H9 (cell line): ENCODE data around the gene ITPRID2. TPM values are rescaled to one million over a fixed set of nuclear protein-coding genes. Genes with fewer than 3 reads are reported as not detected.

Source experiments
- DNase-seq: peaks from one replicate; pipeline ENCODE4 v3.0.0-alpha.2; 2017
- H2AFZ ChIP-seq: one replicate; pipeline ENCODE4 v1.6.1; 2013; ENCODE audit warnings: mild to moderate bottlenecking, low read length, control low read depth, moderate library complexity
- H2AK5ac ChIP-seq: 2 replicates; pipeline ENCODE4 v1.6.1; 2013; ENCODE audit warnings: low read length, control low read depth, mixed read lengths; ENCODE audit not compliant: insufficient read length
- H2BK120ac ChIP-seq: one replicate; pipeline ENCODE4 v1.6.1; 2013; ENCODE audit warnings: low read depth, mild to moderate bottlenecking, low read length, control low read depth, inconsistent platforms; ENCODE audit not compliant: poor library complexity, severe bottlenecking
- H2BK12ac ChIP-seq: 2 replicates; pipeline ENCODE4 v1.6.1; 2013; ENCODE audit warnings: low read length, control low read depth, mixed read lengths, low read depth; ENCODE audit not compliant: insufficient read length
- H2BK15ac ChIP-seq: 2 replicates; pipeline ENCODE4 v1.6.1; 2013; ENCODE audit warnings: low read depth, low read length, control low read depth
- H2BK20ac ChIP-seq: one replicate; pipeline ENCODE4 v1.6.1; 2013; ENCODE audit warnings: low read depth, mild to moderate bottlenecking, low read length, control low read depth, inconsistent platforms; ENCODE audit not compliant: poor library complexity, severe bottlenecking
- H2BK5ac ChIP-seq: 2 replicates; pipeline ENCODE4 v1.6.1; 2013; ENCODE audit warnings: low read length, control low read depth, mixed read lengths; ENCODE audit not compliant: insufficient read length
- H3K14ac ChIP-seq: 2 replicates; pipeline ENCODE4 v1.6.1; 2013; ENCODE audit warnings: low read length, control low read depth; ENCODE audit not compliant: insufficient read depth
- H3K18ac ChIP-seq: 2 replicates; pipeline ENCODE4 v1.6.1; 2013; ENCODE audit warnings: low read depth, mild to moderate bottlenecking, mixed read lengths, low read length, control low read depth; ENCODE audit not compliant: insufficient read length
- H3K23ac ChIP-seq: 2 replicates; pipeline ENCODE4 v1.6.1; 2013; ENCODE audit warnings: low read length, control low read depth, mixed read lengths, low read depth; ENCODE audit not compliant: insufficient read length
- H3K23me2 ChIP-seq: 2 replicates; pipeline ENCODE4 v1.6.1; 2013; ENCODE audit warnings: low read depth, mild to moderate bottlenecking, mixed read lengths, low read length, control low read depth; ENCODE audit not compliant: insufficient read length, poor library complexity, severe bottlenecking
- H3K27ac ChIP-seq: 2 replicates; pipeline ENCODE4 v1.5.1; 2013; ENCODE audit warnings: low read length, control low read depth, mixed read lengths, low read depth; ENCODE audit not compliant: insufficient read length
- H3K27me3 ChIP-seq: 2 replicates; pipeline ENCODE4 v1.6.1; 2013; ENCODE audit warnings: low read length, control low read depth, inconsistent platforms; ENCODE audit not compliant: insufficient read depth
- H3K4ac ChIP-seq: 2 replicates; pipeline ENCODE4 v1.6.1; 2013; ENCODE audit warnings: low read depth, mild to moderate bottlenecking, control low read depth, inconsistent platforms, low read length, moderate library complexity
- H3K4me1 ChIP-seq: 2 replicates; pipeline ENCODE4 v1.6.1; 2013; ENCODE audit warnings: low read length, control low read depth, inconsistent platforms; ENCODE audit not compliant: insufficient read depth
- H3K4me2 ChIP-seq: 2 replicates; pipeline ENCODE4 v1.6.1; 2013; ENCODE audit warnings: low read length, control low read depth, mixed read lengths; ENCODE audit not compliant: insufficient read length, insufficient read depth
- H3K56ac ChIP-seq: 2 replicates; pipeline ENCODE4 v1.6.1; 2013; ENCODE audit warnings: low read depth, mild to moderate bottlenecking, mixed read lengths, low read length, control low read depth; ENCODE audit not compliant: insufficient read length
- H3K79me1 ChIP-seq: 2 replicates; pipeline ENCODE4 v1.6.1; 2013; ENCODE audit warnings: low read depth, mild to moderate bottlenecking, moderate library complexity, low read length, control low read depth, inconsistent platforms; ENCODE audit not compliant: insufficient read depth, poor library complexity, severe bottlenecking
- H3K79me2 ChIP-seq: 2 replicates; pipeline ENCODE4 v1.6.1; 2013; ENCODE audit warnings: low read length, control low read depth, inconsistent platforms; ENCODE audit not compliant: insufficient read depth
- H3K9ac ChIP-seq: 2 replicates; pipeline ENCODE4 v1.6.1; 2013; ENCODE audit warnings: low read length, control low read depth, mixed read lengths; ENCODE audit not compliant: insufficient read length; ENCODE audit errors: extremely low read depth
- H3K9me3 ChIP-seq: one replicate; pipeline ENCODE4 v1.6.1; 2013; ENCODE audit warnings: low read depth, low read length, inconsistent platforms; ENCODE audit not compliant: control insufficient read depth
- H3T11ph ChIP-seq: one replicate; pipeline ENCODE4 v1.6.1; 2013; ENCODE audit warnings: mild to moderate bottlenecking, low read length, control low read depth, inconsistent platforms
- H4K20me1 ChIP-seq: one replicate; pipeline ENCODE4 v1.6.1; 2013; ENCODE audit not compliant: control insufficient read depth, insufficient read length, insufficient read depth
- H4K5ac ChIP-seq: 2 replicates; pipeline ENCODE4 v1.6.1; 2013; ENCODE audit warnings: low read depth, mild to moderate bottlenecking, mixed read lengths, low read length, control low read depth; ENCODE audit not compliant: insufficient read length
- H4K8ac ChIP-seq: replicated peaks from 2 replicates; pipeline ENCODE4 v1.6.1; 2013; ENCODE audit warnings: low read length, control low read depth, mixed read lengths, low read depth; ENCODE audit not compliant: insufficient read length
- H4K91ac ChIP-seq: 2 replicates; pipeline ENCODE4 v1.6.1; 2013; ENCODE audit warnings: low read depth, mild to moderate bottlenecking, moderate library complexity, mixed read lengths, low read length, control low read depth; ENCODE audit not compliant: insufficient read length
- H3K27ac Mint-ChIP-seq, 3 experiments: 2 replicates in 2 of 3; 3 replicates in 1 of 3; pipeline ENCODE4 v1.8.0; 2020 to 2021; ENCODE audit warnings: mixed read lengths in 3 of 3, mild to moderate bottlenecking in 1 of 3, moderate library complexity in 1 of 3
- H3K27me3 Mint-ChIP-seq: 2 replicates; pipeline ENCODE4 v1.8.0; 2021; ENCODE audit warnings: low read depth, mild to moderate bottlenecking, moderate library complexity, mixed read lengths
- H3K36me3 Mint-ChIP-seq, 3 experiments: 2 replicates in 2 of 3; 3 replicates in 1 of 3; pipeline ENCODE4 v1.8.0; 2020 to 2021; ENCODE audit warnings: low read depth in 3 of 3, mixed read lengths in 3 of 3; ENCODE audit not compliant: insufficient read depth in 1 of 3
- H3K4me1 Mint-ChIP-seq, 2 experiments: 2 replicates each; pipeline ENCODE4 v1.8.0; 2020; ENCODE audit warnings: mixed read lengths in 2 of 2
- H3K4me3 Mint-ChIP-seq, 2 experiments: 2 replicates in 1 of 2; 3 replicates in 1 of 2; pipeline ENCODE4 v1.8.0; 2020 to 2021; ENCODE audit warnings: mild to moderate bottlenecking in 2 of 2, mixed read lengths in 2 of 2, moderate library complexity in 1 of 2
- H3K9me3 Mint-ChIP-seq, 2 experiments: 2 replicates in 1 of 2; 3 replicates in 1 of 2; pipeline ENCODE4 v1.8.0; 2020; ENCODE audit warnings: mild to moderate bottlenecking in 2 of 2, mixed read lengths in 2 of 2, moderate library complexity in 1 of 2
- total RNA-seq: library from RNA; stranded (reverse); gene quantifications from 2 replicates; pipeline ENCODE4 v1.2.1, GENCODE V29; 2021
- TF ChIP-seq, protein P1 (sequence below): fragments of 200-600 bp; sonication (generic); conservative IDR thresholded peaks from 3 replicates; pipeline ENCODE4 v1.8.0; 2021; ENCODE audit warnings: antibody characterized with exemption, mild to moderate bottlenecking

ITPRID2 gene
- total RNA-seq, 1 experiment from 2014 or later, result 12.0 TPM

DNA sequence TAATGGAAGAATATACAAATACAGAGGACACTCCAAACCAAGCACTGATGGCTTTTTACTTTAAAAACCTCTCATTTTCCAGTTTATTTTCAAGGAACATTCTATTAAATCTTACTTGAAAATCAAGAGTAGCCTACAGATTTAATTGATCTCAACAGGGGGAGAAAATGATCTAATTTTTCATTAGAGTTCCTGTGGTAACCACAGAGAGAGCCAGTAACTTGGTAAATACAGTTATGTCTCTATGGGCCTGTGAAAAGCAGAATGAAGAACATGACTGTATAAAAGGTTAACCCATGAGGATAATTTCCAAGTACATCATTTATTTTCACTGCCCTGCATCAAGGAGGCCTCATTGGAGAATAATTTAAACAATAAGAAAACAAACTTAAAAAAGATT lies 39.8 kb upstream of the ITPRID2 start:
- Histone ChIP-seq H2AK5ac (no peak overlapping the region), H3K4me1 (no peaks in the 10 kb centered on the region), H3K79me1 (no peaks in the 10 kb centered on the region), H2BK15ac (no peak overlapping the region), H3K9me3 (no peaks in the 10 kb centered on the region), H3K23ac (no peak overlapping the region), H4K20me1 (no peaks in the 10 kb centered on the region), H3K27ac (no peak overlapping the region), H3K23me2 (no peaks in the 10 kb centered on the region), H3K18ac (no peak overlapping the region), H4K5ac (no peak overlapping the region), H3T11ph (no peak overlapping the region), H3K27me3 (no peaks in the 10 kb centered on the region), H3K56ac (no peak overlapping the region), H3K4ac (no peak overlapping the region), H4K91ac (no peak overlapping the region), H2BK5ac (no peak overlapping the region), H3K4me2 (no peak overlapping the region), H2BK20ac (no peak overlapping the region), H2BK120ac (no peak overlapping the region), H4K8ac (no peak overlapping the region), H3K14ac (no peak overlapping the region), H3K9ac (no peak overlapping the region), H3K79me2 (no peaks in the 10 kb centered on the region), H2BK12ac (no peak overlapping the region), H2AFZ (no peak overlapping the region)
- DNase-seq, result no peak
- Mint-ChIP-seq H3K9me3 (no peaks in the 10 kb centered on the region), H3K27me3 (no peaks in the 10 kb centered on the region), H3K4me3 (no peak overlapping the region), H3K36me3 (no peaks in the 10 kb centered on the region), H3K27ac (no peak overlapping the region), H3K4me1 (peaks cover 26 to 28% of the 10 kb centered on the region in 2 experiments)
- TF ChIP-seq, protein P1, sequence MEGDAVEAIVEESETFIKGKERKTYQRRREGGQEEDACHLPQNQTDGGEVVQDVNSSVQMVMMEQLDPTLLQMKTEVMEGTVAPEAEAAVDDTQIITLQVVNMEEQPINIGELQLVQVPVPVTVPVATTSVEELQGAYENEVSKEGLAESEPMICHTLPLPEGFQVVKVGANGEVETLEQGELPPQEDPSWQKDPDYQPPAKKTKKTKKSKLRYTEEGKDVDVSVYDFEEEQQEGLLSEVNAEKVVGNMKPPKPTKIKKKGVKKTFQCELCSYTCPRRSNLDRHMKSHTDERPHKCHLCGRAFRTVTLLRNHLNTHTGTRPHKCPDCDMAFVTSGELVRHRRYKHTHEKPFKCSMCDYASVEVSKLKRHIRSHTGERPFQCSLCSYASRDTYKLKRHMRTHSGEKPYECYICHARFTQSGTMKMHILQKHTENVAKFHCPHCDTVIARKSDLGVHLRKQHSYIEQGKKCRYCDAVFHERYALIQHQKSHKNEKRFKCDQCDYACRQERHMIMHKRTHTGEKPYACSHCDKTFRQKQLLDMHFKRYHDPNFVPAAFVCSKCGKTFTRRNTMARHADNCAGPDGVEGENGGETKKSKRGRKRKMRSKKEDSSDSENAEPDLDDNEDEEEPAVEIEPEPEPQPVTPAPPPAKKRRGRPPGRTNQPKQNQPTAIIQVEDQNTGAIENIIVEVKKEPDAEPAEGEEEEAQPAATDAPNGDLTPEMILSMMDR, result no peak
